Subcutaneous abdominal adipose tissue (tissue), 5 donors: Measurements from ENCODE around the gene PNPLA5.
A peak's percentile ranks its signal among the peaks of the same experiment; 100 is the strongest.
"Not testable (repeated sequence)": the region's sequence is repeated elsewhere in the genome, so short reads cannot be mapped to it uniquely, and the experiment has no call there.

ENCODE experiments used
- H3K27ac ChIP-seq: one replicate; pipeline ENCODE4 v1.7.0; 2013; ENCODE audit warnings: low read depth, mild to moderate bottlenecking, inconsistent platforms, low read length, moderate library complexity
- H3K27me3 ChIP-seq, 5 donors: one replicate each; pipeline ENCODE4 v1.7.0; 2013; ENCODE audit warnings: low read length in 5 of 5, inconsistent platforms in 1 of 5; ENCODE audit not compliant: control insufficient read depth in 5 of 5, insufficient read depth in 4 of 5
- H3K36me3 ChIP-seq, 5 donors: one replicate each; pipeline ENCODE4 v1.7.0; 2013; ENCODE audit warnings: low read length in 5 of 5; ENCODE audit not compliant: control insufficient read depth in 5 of 5, insufficient read depth in 5 of 5
- H3K4me1 ChIP-seq, 5 donors: one replicate each; pipeline ENCODE4 v1.7.0; 2013; ENCODE audit warnings: low read length in 5 of 5, mild to moderate bottlenecking in 3 of 5, moderate library complexity in 1 of 5; ENCODE audit not compliant: control insufficient read depth in 5 of 5, insufficient read depth in 5 of 5
- H3K4me3 ChIP-seq, 5 donors: one replicate each; pipeline ENCODE4 v1.7.0; 2013; ENCODE audit warnings: low read length in 5 of 5, low read depth in 1 of 5
- H3K9ac ChIP-seq, 5 donors: one replicate each; pipeline ENCODE4 v1.7.0; 2013; ENCODE audit warnings: low read length in 5 of 5, mild to moderate bottlenecking in 4 of 5, moderate library complexity in 3 of 5
- H3K9me3 ChIP-seq, 5 donors: one replicate each; pipeline ENCODE4 v1.7.0; 2013; ENCODE audit warnings: low read length in 5 of 5; ENCODE audit not compliant: control insufficient read depth in 5 of 5
- donor health status: healthy.
- donor health status: healthy.
- donor health status: healthy.
- donor health status: healthy.
- donor health status: healthy.

The PNPLA5 gene

DNA sequence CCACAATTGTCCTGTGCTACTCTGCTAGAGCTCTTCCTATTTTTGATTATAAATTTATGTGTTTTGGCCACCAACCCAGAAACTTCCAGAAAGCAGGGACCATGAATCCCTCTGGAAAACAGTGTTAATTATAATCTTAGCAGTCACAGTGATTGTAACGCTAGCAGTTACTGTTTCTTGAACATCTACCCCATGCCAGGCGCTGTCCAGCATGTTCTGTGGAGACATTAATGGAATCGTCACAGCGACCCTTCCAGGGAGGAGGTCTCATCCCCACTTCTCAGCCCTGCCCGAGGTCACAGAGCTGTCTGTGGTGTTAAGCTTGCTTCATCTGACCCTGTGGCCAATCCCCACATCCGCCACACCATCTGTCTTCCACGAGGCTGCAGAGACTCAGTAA is 13.9 kb upstream of the PNPLA5 start:
- no peak overlapping the region for H3K9ac ChIP-seq
- no peak overlapping the region for H3K4me3 ChIP-seq
- no peaks in the 10 kb centered on the region for H3K9me3 ChIP-seq
- peaks cover 0 to 13% (median 10%) of the 10 kb centered on the region in 5 donors for H3K27me3 ChIP-seq
- no peak overlapping the region for H3K27ac ChIP-seq
- no peaks in the 10 kb centered on the region for H3K36me3 ChIP-seq
- no peaks in the 10 kb centered on the region for H3K4me1 ChIP-seq

DNA sequence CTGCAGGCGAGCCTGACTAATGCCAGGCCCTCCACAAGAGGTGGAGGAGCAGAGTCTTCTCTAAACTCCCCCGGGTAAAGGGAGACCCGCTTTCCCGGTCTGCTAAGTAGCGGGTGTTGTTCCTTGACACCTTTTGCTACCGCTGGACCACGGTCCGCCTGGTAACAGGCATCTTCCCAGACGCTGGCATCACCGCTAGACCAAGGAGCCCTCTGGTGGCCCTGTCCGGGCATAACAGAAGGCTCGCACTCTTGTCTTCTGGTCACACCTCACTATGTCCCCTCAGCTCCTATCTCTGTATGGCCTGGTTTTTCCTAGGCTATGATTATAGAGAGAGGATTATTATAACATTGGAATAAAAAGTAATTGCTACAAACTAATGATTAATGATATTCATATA is 12.6 kb upstream of the PNPLA5 start:
- not testable (repeated sequence) for H3K9me3 ChIP-seq, H3K9ac ChIP-seq, H3K4me3 ChIP-seq, H3K36me3 ChIP-seq, H3K4me1 ChIP-seq, H3K27ac ChIP-seq
- H3K27me3 ChIP-seq: peaks cover 0 to 18% (median 5%) of the 10 kb centered on the region in 5 donors

DNA sequence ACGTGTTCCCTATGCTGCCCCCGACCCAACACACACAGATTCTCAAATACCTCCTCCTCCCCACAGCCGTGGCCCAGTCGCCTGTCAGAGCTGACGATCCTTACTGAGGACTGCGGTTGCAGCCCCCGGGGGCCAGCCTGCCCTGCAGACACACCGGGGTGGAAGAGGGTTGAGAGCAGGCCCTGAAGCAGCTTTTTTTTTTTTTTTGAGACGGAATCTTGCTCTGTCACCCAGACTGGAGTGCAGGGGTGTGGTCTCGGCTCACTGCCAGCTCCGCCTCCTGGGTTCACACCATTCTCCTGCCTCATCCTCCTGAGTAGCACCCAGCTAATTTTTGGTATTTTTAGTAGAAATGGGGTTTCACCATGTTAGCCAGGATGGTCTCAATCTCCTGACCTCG is 11.2 kb upstream of the PNPLA5 start:
- H3K4me3 ChIP-seq, H3K9ac ChIP-seq, H3K9me3 ChIP-seq, H3K27ac ChIP-seq, H3K36me3 ChIP-seq, H3K4me1 ChIP-seq: not testable (repeated sequence)
- H3K27me3 ChIP-seq: peaks cover 0 to 18% (median 5%) of the 10 kb centered on the region in 5 donors

DNA sequence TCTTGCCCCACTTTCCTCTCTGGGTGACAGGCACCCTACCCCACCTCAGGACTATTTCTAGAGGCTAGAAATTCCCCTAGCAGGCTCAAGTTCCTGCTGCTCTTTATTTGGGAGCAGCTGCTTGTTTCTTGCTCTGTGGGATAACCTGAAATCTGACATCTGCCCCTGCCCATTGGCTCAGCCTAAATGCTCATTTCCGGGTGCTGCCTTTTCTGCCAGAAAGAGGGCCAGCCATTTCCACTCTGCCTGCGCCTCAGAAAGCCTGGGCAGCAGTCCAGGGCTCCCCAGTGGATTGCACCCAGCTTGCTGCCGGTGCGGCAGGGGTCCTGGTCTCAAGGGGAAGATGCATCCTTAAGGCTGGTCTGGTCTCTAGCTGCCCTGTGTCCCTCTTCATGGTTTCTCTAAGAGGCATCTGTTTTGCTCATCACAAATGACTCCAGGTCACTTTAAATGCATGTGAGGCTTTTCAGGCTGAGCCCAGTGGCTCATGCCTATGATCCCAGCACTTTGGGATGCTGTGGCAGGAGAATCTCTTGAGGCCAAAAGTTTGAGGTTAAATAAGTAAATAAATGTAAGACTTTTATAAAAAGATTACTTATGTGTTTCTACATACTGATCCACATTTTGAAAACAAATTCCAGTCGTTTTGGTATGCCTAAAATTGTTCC is 10.3 kb upstream of the PNPLA5 start:
- no peaks in the 10 kb centered on the region for H3K9me3 ChIP-seq
- peaks cover 0 to 18% (median 3%) of the 10 kb centered on the region in 5 donors for H3K27me3 ChIP-seq
- no peak overlapping the region for H3K9ac ChIP-seq
- H3K4me1 ChIP-seq: peaks cover 0 to 14% (median 2%) of the 10 kb centered on the region in 5 donors
- no peak overlapping the region for H3K27ac ChIP-seq
- H3K4me3 ChIP-seq: no peak overlapping the region
- no peaks in the 10 kb centered on the region for H3K36me3 ChIP-seq

DNA sequence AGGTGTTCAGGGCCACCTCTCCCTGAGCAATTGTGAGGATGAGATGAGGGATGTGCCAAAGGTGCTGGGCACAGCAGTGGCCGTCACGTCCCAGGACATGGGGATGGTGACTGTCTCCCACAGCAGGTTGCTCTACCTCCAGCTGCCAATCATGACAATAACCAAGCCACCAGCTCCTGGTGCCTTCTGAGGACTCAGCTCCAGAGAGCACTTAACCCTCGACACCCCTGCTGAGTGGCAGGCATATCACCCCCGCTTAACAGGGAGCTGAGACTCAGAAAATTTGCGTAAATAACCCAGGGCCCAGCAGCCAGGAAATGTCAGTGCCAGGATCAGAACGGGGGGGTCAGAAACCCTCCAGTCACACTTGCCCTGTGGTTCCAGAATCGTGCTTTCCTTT is 8.4 kb upstream of the PNPLA5 start:
- no peaks in the 10 kb centered on the region for H3K36me3 ChIP-seq
- no peak overlapping the region for H3K9ac ChIP-seq
- H3K9me3 ChIP-seq: no peaks in the 10 kb centered on the region
- H3K27me3 ChIP-seq: peaks cover 0 to 17% (median 2%) of the 10 kb centered on the region in 5 donors
- peaks cover 0 to 14% (median 2%) of the 10 kb centered on the region in 5 donors for H3K4me1 ChIP-seq
- H3K4me3 ChIP-seq: no peak overlapping the region
- H3K27ac ChIP-seq: no peak overlapping the region

DNA sequence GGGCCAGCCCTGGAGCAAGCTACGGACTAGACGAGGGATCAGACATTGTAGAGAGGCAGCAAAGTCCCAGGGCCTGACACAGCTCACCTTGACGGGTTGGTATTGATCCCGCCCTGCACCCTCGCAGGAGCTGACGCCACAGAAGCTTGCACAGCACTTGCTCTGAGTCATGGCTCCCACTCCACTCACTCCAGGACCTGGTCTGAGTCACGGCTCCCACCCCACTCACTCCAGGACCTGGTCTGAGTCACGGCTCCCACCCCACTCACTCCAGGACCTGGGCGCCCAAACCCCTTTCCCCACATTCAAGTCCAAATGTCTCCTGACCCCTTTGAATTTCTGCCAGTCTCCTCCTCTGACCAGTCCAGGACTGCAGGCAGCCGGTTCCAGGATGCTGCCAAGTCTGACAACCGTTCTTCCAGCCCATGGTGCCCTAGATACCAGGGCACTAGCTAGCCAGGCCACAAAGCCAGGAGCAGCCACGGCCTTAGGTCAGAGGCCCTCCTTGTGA is 6.0 kb upstream of the PNPLA5 start:
- Histone ChIP-seq H3K36me3 (no peaks in the 10 kb centered on the region), H3K9ac (peak overlapping the region in 1 of 5 donors; percentile 7), H3K27me3 (peaks cover 0 to 22% (median 0%) of the 10 kb centered on the region in 5 donors), H3K9me3 (no peaks in the 10 kb centered on the region), H3K4me1 (peaks cover 0 to 14% (median 2%) of the 10 kb centered on the region in 5 donors), H3K27ac (no peak overlapping the region), H3K4me3 (no peak overlapping the region)

DNA sequence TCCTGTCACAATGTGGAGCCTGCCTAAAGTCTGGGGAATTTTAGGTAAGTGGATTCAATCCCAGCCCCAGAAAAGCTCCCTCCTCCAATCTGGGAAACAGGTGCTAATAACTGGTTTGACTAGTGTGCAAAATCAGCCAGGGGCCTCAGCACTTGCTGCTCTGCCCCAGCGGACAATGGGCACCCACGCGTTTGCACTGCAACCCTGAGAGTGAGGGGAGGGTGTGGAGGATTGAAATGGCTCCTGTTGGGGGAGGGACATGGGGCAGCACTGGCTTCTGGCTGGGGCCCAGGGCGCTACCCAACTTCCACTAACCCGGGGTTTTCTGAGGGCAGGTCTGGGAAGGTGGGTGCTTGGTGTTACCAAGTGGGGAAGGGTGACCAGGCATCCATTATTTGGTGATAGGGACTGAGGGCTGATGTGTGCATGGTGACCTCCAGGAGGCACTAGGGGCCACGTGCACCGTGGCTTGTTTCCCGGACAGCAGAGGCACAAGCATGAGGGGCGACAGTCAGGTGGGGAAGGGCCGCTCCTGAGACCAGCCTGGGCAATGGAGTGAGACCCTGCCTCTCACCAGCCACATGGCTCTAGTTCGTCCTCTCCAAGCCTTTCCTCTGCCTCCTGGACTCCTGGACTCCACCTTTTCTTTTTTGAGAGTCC is 4.3 kb upstream of the PNPLA5 start:
- no peak overlapping the region for H3K9ac ChIP-seq
- H3K27me3 ChIP-seq: peaks cover 12 to 25% (median 14%) of the 10 kb centered on the region in 5 donors
- H3K27ac ChIP-seq: no peak overlapping the region
- H3K36me3 ChIP-seq: no peaks in the 10 kb centered on the region
- no peak overlapping the region for H3K4me3 ChIP-seq
- H3K9me3 ChIP-seq: no peaks in the 10 kb centered on the region
- H3K4me1 ChIP-seq: peaks cover 2 to 24% (median 5%) of the 10 kb centered on the region in 5 donors

DNA sequence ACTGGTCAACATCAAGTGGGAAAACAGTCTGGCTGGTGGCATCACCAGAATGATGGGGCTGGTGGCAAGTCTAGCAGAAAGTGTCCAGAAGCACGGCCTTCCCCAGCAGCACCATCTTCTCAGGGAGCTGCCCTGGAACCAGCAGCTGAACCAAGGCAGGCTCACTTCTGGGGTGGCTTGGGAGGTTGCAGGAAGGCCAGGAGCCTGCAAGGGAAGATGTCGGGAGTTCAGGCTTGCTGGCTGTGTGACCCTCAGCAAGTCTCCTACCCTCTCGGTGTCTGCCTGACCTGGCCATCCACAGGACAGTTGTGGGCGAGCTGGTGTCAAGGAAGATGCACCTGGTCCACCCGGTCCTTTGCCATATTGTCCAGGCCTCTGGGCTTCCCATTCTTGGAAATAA is 2.3 kb upstream of the PNPLA5 start:
- peaks cover 30 to 40% (median 34%) of the 10 kb centered on the region in 5 donors for H3K27me3 ChIP-seq
- no peak overlapping the region for H3K4me3 ChIP-seq
- no peak overlapping the region for H3K9ac ChIP-seq
- H3K36me3 ChIP-seq: no peaks in the 10 kb centered on the region
- no peak overlapping the region for H3K27ac ChIP-seq
- H3K9me3 ChIP-seq: no peaks in the 10 kb centered on the region
- H3K4me1 ChIP-seq: peaks cover 2 to 25% (median 5%) of the 10 kb centered on the region in 5 donors

DNA sequence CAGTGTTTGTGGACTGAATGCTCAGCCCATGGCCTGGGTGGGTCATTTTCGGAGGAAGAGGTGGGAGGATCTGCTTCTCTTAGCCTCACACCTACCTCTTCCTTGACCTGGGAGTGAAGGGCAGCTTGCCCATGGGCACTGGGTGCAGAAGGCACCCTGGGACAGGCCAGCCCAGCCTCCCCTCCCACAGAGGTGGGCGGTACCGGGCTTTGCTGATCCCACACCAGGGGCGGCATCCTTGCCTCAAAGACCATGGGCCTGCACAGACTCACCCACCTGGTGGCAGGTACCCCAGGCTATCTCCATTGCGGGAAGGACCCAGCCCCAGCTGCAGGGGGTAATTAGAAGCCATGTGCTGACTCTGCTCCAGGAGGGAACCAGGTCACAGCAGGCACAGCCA is 1.5 kb upstream of the PNPLA5 start:
- Histone ChIP-seq H3K4me1 (peaks cover 2 to 22% (median 5%) of the 10 kb centered on the region in 5 donors), H3K9ac (no peak overlapping the region), H3K27ac (no peak overlapping the region), H3K27me3 (peaks cover 36 to 46% (median 40%) of the 10 kb centered on the region in 5 donors), H3K9me3 (no peaks in the 10 kb centered on the region), H3K4me3 (no peak overlapping the region), H3K36me3 (no peaks in the 10 kb centered on the region)

DNA sequence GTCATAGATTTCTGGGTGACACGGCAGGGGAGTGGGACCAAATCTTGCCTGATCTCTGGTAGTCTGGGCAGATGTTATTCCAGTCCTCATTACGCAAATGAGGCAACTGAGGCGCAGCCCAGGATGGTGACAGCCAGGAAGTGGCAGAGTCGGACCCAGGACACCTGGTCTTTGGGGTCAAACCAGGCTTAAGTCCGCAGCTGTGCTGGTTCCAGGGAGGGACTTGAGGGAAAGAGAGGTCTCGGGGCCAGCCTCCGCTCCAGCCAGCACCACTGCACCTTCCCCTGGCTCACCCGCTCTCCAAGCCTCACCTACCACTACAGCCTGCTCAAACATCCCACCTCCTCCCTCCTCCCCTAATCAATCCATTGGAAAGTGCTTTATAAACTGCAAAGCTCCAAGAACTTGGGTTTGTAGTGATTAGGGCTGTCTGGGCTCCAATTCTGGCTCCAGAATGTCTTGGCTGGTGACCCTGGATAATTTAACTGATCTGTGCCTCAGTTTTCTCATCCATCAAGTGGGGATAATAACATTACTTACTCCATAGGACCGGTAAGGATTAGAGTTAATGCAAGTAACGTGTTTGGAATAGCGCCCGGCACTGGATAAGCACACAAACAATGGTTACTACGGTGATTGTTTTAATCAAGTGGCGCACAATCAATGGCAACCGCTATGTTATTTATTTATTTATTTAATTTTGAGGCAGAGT is 526 bp upstream of the PNPLA5 start:
- H3K27me3 ChIP-seq: peaks cover 39 to 54% (median 46%) of the 10 kb centered on the region in 5 donors
- no peaks in the 10 kb centered on the region for H3K36me3 ChIP-seq
- no peaks in the 10 kb centered on the region for H3K9me3 ChIP-seq
- H3K4me3 ChIP-seq: no peak overlapping the region
- peaks cover 0 to 13% (median 5%) of the 10 kb centered on the region in 5 donors for H3K4me1 ChIP-seq
- no peak overlapping the region for H3K9ac ChIP-seq
- no peak overlapping the region for H3K27ac ChIP-seq
